SIG-M5 (cell line): ENCODE data around the gene SKIL.
"Not testable (repeated sequence)": the region's sequence is repeated elsewhere in the genome, so short reads cannot be mapped to it uniquely, and the experiment has no call there.

Experiments
- DNase-seq: peaks from one replicate; lab custom pipeline; 2025; lab: John Stamatoyannopoulos, UW

Gene SKIL

DNA sequence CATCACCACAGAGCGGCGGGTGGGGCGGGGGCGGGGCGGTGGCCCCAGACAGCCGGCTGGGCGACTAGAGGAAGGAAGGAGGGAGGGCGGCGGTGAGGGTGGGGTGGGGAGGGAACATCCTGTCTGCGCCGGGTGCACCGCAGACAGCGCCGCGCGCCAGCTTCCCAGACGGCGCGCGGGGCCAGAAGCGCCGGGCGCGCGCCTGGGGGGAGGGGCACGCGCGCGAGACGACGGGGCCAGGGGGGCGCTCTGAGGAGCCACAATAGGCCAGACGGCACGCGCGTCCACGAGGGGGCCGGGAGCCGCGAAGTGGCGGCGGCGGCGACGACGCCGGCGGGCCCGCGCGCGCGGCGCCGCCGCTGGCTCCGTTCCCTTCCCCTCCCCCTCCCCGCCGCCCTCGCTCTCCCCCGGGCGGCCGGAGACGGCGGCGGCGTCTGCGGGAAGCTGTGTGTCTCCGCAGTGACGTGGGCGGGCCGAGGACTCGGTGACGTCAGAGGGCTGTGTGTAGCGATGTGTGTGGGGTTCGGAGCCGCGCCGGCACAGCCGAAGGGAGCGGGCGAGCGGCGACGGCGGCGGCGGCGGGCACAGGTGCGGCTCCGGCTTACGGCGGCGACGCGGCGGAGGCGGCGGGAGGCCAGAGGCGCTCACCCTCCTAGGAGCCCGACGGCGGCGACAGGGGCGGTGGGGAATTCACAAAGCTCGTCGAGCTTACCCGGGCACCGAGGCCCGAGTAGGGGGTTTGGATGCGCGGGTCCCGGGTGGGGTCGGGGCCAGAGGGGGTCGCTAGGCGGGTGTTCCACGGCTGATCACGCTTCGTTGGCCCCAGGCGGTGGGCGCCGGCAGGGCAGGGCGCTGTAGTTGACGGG, at the start of gene SKIL:
SKIL (plus strand) TSS at position 540 of the 866 bp plus-strand sequence. CDS start 2,617 bp downstream, outside the sequence.
- peak; percentile 21 for DNase-seq

GRCh38 chr3:170309046-170309445, 48.5 kb upstream of the SKIL start:
- no peak for DNase-seq

GRCh38 chr3:170317954-170318353, 39.6 kb upstream of the SKIL start:
- DNase-seq = no peak

DNA sequence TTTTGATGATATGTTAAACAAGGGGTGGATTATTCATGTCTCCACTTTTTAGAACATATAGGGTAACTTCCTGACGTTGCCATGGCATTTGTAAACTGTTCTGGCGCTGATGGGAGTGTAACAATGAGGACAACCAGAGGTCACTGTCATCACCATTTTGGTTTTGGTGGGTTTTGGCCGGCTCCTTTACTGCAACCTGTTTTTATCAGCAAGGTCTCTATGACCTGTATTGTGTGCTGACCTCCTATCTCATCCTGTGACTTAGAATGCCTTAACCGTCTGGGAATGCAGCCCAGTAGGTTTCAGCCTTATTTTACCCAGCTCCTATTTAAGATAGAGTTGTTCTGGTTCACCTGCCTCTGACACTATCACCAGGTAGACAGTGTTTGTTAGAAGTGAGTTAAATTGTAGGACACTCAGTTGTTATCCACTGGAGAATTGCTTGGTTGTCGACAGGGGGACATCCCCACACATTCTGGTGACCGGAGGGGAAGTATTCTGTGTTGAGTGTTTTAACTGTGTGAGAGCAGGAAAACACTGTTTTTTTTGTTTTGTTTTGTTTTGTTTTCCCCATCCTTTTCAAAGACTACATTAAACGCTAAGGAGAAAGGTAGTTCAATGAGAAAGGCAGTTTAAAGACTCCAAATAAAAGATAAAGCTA, 36.9 kb upstream of the SKIL start:
- no peak for DNase-seq

DNA sequence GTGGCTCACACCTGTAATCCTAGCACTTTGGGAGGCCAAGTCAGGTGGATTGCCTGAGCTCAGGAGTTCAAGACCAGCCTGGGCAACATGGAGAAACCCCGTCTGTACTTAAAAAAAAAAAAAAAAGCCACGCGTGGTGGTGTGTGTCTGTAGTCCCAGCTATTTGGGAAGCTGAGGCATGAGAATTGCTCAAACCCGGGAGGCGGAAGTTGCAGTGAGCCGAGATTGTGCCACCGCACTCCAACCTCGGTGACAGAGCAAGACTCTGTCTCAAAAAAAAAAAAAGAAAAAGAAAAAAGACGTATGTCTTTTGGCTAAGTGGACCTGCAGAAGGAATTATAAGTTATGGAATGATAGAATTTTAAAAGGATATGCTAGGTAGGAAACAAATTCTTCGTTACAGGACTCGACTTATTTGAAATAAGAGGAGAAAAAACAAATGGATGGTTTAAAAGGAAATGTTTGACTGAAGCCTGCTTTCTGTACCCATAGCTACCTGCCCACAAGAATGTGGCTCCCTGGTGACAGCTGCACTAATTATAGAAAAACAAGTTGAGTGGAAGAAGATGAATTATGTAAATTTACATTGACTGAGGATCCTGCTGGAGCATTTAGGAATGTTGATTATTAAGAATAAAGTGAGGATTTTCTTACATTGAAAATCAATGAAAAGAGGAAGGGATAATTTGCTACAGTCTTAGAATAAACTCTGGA, 36.0 kb upstream of the SKIL start:
- DNase-seq = no peak

GRCh38 chr3:170322566-170323269, 34.8 kb upstream of the SKIL start:
- no peak for DNase-seq

DNA sequence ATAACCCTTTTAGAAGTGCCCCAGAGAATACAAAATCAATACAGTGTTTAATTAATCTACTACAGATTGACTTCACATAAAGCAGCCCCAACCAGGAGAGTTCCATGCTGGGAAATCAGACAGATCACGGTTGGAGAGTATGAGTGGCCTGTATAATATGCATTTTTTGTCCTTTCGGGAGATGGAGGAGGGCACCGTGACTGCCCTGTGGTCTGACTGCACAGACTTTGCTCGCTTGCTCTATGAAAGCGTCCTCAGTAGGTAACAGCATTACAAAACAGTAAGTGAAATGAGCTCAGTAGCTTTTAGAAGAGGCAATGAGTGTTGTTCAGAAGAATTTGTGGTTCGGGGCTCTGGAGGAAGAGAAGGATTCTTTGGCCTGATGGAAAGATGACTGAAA, 34.2 kb upstream of the SKIL start:
- DNase-seq = no peak

DNA sequence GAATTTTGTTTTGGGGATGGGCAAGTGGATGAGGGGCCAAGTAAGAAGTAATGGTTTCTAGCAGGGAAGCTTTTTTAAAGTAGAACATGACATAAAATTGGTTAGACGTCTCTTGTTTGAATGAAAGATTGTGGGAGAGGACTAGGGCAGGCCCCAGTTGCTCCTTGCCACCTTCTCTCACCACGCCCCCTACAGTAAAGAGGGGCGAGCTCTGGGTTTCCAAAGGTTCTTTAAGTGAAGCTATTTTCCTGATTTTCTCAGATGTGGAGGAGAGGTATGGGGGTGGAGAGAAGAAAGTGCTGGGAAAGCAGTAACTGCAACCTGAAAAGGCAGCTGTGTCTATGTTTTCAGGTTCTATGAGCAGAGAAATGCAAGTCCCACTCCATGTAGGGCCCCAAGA, 32.6 kb upstream of the SKIL start:
- no peak for DNase-seq

DNA sequence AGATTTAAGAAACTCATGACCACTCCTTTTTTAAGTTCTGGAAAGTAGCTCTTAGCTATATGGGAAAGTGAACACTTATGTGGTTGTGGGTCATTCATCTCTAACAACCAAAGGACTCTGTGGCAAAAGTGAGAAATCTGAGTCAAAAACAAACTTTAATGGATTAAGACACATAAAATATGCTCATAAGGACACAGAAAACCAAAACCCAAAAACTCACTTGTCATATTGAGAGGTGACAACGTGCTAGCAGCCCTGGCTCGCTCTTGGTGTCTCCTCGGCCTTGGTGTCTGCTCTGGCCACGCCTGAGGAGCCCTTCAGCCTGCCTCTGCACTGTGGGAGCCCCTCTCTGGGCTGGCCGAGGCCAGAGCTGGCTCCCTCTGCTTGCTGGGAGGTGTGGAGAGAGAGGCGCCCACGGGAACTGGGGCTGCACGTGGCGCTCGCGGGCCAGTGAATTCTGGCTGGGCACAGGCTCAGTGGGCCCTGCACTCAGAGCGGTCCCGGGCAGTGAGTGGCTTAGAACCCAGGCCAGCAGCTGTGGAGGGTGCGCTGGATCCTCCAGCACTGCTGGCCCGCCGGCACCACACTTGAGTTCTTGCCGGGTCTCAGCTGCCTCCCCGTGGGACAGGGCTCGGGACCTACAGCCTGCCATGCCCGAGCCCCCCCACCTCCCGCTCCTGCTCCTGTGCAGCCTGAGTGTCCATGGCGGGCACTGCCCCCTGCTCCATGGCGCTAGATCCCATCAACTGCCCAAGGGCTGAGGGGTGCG, 30.3 kb upstream of the SKIL start:
- no peak for DNase-seq

DNA sequence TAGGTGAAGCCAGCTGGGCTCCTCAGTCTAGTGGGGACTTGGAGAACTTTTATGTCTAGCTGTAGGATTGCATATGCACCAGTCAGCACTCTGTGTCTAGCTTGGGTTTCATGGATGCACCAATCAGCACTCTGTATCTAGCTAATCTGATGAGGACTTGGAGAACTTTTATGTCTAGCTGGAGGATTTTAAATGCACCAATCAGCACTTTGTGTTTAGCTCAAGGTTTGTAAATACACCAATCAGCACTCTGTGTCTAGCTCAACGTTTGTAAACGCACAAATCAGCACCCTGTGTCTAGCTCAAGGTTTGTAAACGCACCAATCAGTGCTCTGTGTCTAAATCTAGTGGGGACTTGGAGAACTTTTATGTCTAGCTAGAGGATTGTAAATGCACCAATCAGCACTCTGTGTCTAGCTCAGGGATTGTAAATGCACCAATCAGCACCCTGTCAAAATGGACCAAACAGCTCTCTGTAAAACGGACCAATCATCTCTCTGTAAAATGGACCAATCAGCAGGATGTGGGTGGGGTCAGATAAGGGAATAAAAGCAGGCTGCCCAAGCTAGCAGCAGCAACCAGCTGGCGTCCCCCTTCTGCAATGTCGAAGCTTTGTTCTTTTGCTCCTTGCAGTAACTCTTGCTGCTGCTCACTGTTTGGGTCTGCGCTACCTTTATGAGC, 29.5 kb upstream of the SKIL start:
- not testable (repeated sequence) for DNase-seq

DNA sequence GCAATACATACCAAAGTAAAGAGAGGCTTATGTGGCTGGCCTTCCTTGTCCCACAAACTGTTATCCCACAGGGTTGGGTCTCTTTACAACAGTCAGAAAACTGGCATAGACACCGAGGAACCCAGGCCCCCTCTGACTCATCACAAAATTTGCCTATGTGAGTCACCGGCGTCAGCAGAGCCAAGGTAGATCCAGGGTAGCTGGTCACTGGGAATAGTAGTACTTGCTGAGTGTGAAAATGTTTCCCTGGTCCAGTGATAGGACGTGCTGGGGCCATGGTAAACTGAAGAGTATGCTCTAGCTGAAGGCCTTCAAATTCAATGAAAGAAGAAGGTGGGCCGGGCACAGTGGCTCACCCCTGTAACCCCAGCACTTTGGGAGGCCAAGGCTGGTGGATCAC, 27.1 kb upstream of the SKIL start:
- no peak for DNase-seq

DNA sequence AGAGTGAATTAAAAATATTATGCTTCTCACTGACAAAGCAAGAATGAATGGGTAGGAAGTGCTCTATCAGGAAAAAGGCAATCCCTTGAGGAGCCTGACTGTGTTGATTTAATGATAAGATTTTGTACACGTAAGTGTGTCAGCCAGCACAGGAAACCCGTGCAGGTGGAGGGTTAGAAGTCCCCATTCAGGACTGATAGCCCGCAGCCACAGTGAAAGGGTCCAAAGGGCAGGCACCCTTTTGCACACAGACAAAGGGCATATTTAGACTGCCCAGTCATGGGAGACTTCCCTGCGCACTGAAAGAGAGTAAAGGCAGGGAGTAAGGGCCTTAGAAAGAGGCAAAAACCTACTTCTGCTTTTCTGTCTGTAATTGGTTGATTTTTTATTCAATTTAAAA, 26.4 kb upstream of the SKIL start:
- DNase-seq = no peak

GRCh38 chr3:170337420-170337819, 20.1 kb upstream of the SKIL start:
- DNase-seq = no peak

DNA sequence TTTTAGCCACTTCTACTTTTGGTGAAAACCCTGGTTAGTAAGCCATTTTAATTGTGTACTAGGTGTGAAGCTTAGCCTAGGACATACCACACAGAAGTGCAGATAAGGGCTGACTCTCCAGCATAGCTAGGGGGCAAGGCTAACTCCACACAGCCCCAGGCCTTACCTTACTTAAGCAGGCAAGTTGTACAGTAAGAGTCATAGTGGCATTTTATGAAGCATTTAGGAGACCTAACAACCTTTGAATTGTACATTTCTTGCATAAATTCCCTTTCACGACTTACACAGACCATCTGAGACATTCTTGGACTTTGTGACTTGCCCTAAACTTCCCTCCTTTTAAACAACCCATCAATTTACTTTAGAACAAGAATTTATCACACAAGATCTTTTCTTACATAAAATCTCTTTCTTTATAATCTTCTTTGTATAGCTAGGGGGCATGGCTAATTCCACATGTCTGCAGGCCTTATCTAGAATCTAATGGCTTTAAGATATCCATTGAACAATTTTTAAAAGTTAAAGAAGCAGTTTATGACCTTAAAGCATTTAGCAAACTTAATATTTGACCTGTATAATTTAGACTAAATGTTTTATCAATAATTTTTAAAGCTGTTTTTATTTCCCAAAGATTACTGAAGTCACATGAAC, 18.7 kb upstream of the SKIL start:
- no peak for DNase-seq

GRCh38 chr3:170342273-170342672, 15.2 kb upstream of the SKIL start:
- DNase-seq = not testable (repeated sequence)

GRCh38 chr3:170343859-170344258, 13.7 kb upstream of the SKIL start:
- not testable (repeated sequence) for DNase-seq

DNA sequence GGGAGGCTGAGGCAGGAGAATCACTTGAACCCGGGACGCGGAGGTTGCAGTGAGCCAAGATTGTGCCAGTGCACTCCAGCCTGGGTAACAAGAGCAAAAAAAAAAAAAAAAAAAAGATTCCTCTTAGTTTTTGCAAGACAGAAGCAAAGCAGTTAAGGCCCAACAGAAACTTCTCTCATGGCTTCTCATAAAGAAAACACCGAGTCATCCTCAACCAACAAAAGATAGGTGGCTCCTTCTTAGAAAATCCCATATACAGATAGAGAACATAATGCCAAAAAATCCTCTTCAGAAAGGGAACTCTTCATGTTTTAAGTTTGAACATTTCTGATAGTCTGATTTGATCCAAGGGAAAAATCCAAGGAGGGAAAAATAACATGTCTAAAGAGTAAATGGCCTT, 12.5 kb upstream of the SKIL start:
- DNase-seq = no peak

GRCh38 chr3:170346481-170347392, 10.8 kb upstream of the SKIL start:
- no peak for DNase-seq
